Neural cell (in vitro differentiated cells): ENCODE results near the gene ACP2. TPM values are rescaled to one million over a fixed set of nuclear protein-coding genes. Genes with fewer than 3 reads are reported as not detected.
"Not testable (repeated sequence)": the region's sequence is repeated elsewhere in the genome, so short reads cannot be mapped to it uniquely, and the experiment has no call there.

ENCODE experiments used
- H2AFZ ChIP-seq: fragments of 200-600, 300-800 bp; sonication (generic), shearing (Covaris generic); 2 replicates; pipeline ENCODE4 v1.6.0; 2014; ENCODE audit warnings: low read depth, mild to moderate bottlenecking, antibody characterized with exemption, low read length, moderate library complexity
- H3F3A ChIP-seq: fragments of 200-600 bp; shearing (Covaris generic); 2 replicates; pipeline ENCODE4 v1.6.1; 2016; ENCODE audit warnings: mild to moderate bottlenecking, moderate library complexity, mixed read lengths, antibody characterized with exemption, low read length; ENCODE audit not compliant: insufficient read depth, poor library complexity, severe bottlenecking
- H3K27ac ChIP-seq: fragments of 200-600, 300-800 bp; sonication (generic), shearing (Covaris generic); 2 replicates; pipeline ENCODE4 v1.5.1; 2014; ENCODE audit warnings: mild to moderate bottlenecking, low read length, moderate library complexity
- H3K27me3 ChIP-seq: fragments of 300-800, 200-600 bp; sonication (generic), shearing (Covaris generic); 2 replicates; pipeline ENCODE4 v1.6.0; 2014; ENCODE audit warnings: mild to moderate bottlenecking, low read depth, low read length, moderate library complexity; ENCODE audit not compliant: insufficient read depth
- H3K36me3 ChIP-seq: fragments of 300-800, 200-600 bp; sonication (generic), shearing (Covaris generic); 2 replicates; pipeline ENCODE4 v1.5.1; 2014; ENCODE audit warnings: mild to moderate bottlenecking, antibody characterized with exemption, low read length, moderate library complexity; ENCODE audit not compliant: insufficient read depth
- H3K4me2 ChIP-seq: fragments of 300-800, 200-600 bp; sonication (generic), shearing (Covaris generic); 2 replicates; pipeline ENCODE4 v1.6.0; 2014; ENCODE audit warnings: mild to moderate bottlenecking, low read length
- H3K4me3 ChIP-seq: fragments of 300-800, 200-600 bp; sonication (generic), shearing (Covaris generic); 2 replicates; pipeline ENCODE4 v1.5.1; 2014; ENCODE audit warnings: mild to moderate bottlenecking, low read length, moderate library complexity
- H3K79me2 ChIP-seq: fragments of 200-600 bp; shearing (Covaris generic); replicated peaks from 2 replicates; pipeline ENCODE4 v1.6.0; 2014; ENCODE audit warnings: mild to moderate bottlenecking, low read length, moderate library complexity; ENCODE audit not compliant: insufficient read depth
- H3K9ac ChIP-seq: fragments of 300-800, 200-600 bp; sonication (generic), shearing (Covaris generic); 2 replicates; pipeline ENCODE4 v1.6.1; 2016; ENCODE audit warnings: mild to moderate bottlenecking, low read length, mixed read lengths
- H3K9me2 ChIP-seq: fragments of 200-600 bp; shearing (Covaris generic); 2 replicates; pipeline ENCODE4 v1.6.1; 2016; ENCODE audit warnings: mild to moderate bottlenecking, low read length, mixed read lengths; ENCODE audit not compliant: insufficient read depth
- H3K9me3 ChIP-seq: fragments of 200-600, 300-800 bp; sonication (generic), shearing (Covaris generic); 2 replicates; pipeline ENCODE4 v1.6.1; 2016; ENCODE audit warnings: mild to moderate bottlenecking, mixed run types, low read length, moderate library complexity, mixed read lengths
- H4K20me1 ChIP-seq: fragments of 200-600 bp; shearing (Covaris generic); 2 replicates; pipeline ENCODE4 v1.6.1; 2016; ENCODE audit warnings: mild to moderate bottlenecking, mixed run types; ENCODE audit not compliant: insufficient read depth
- EP300 ChIP-seq: fragments of 450-650 bp; conservative IDR thresholded peaks from 2 replicates; pipeline ENCODE4 v1.6.1; 2014; ENCODE audit warnings: antibody characterized with exemption, mild to moderate bottlenecking, moderate library complexity; ENCODE audit not compliant: poor library complexity, severe bottlenecking
- EZH2 ChIP-seq: fragments of 200-600, 300-800 bp; shearing (Covaris generic), sonication (generic); IDR thresholded peaks from 2 replicates; pipeline ENCODE4 v1.6.1; 2014; ENCODE audit warnings: antibody characterized with exemption, low read length, borderline replicate concordance, mild to moderate bottlenecking; ENCODE audit not compliant: insufficient read depth, poor library complexity, severe bottlenecking
- MXI1 ChIP-seq: fragments of 450-650 bp; conservative IDR thresholded peaks from 2 replicates; pipeline ENCODE4 v1.6.1; 2014; ENCODE audit warnings: antibody characterized with exemption, mild to moderate bottlenecking; ENCODE audit not compliant: poor library complexity, severe bottlenecking
- POLR2AphosphoS5 ChIP-seq: IDR thresholded peaks from 2 replicates; pipeline ENCODE4 v1.6.1; 2012
- RAD21 ChIP-seq: fragments of 450-650 bp; conservative IDR thresholded peaks from 2 replicates; pipeline ENCODE4 v1.6.1; 2014; ENCODE audit warnings: antibody characterized with exemption, mild to moderate bottlenecking, moderate library complexity
- REST ChIP-seq: IDR thresholded peaks from 2 replicates; pipeline ENCODE4 v1.6.1; 2012; ENCODE audit warnings: borderline replicate concordance
- SMC3 ChIP-seq: fragments of 450-650 bp; conservative IDR thresholded peaks from 2 replicates; pipeline ENCODE4 v1.6.1; 2014; ENCODE audit warnings: antibody characterized with exemption, mild to moderate bottlenecking, moderate library complexity; ENCODE audit not compliant: poor library complexity
- TAF1 ChIP-seq: IDR thresholded peaks from 2 replicates; pipeline ENCODE4 v1.6.1; 2012; ENCODE audit warnings: low read depth
- polyA plus RNA-seq: library from polyadenylated mRNA; depleted of rRNA; stranded (reverse); fragments of >200 nt; gene quantifications from 2 replicates; pipeline ENCODE4 v1.2.3, GENCODE V29; 2014
- TF ChIP-seq, protein P1 (sequence below): fragments of 450-650 bp; IDR thresholded peaks from 2 replicates; pipeline ENCODE4 v1.5.1; 2014; ENCODE audit warnings: antibody characterized with exemption, mild to moderate bottlenecking, moderate library complexity; ENCODE audit not compliant: poor library complexity, severe bottlenecking

Gene ACP2
- polyA plus RNA-seq, 1 donor from 2014 or later: 48.1 TPM

GRCh38 chr11:47207459-47207858, 41.2 kb downstream of the ACP2 start:
- H4K20me1 ChIP-seq: no peaks in the 10 kb centered on the region
- no peak overlapping the region for H3K4me2 ChIP-seq
- no peak overlapping the region for H3K9ac ChIP-seq
- H3K79me2 ChIP-seq: no peaks in the 10 kb centered on the region
- H3K36me3 ChIP-seq: no peaks in the 10 kb centered on the region
- no peak for TF ChIP-seq RAD21
- no peak for TF ChIP-seq SMC3
- TF ChIP-seq, protein P1, sequence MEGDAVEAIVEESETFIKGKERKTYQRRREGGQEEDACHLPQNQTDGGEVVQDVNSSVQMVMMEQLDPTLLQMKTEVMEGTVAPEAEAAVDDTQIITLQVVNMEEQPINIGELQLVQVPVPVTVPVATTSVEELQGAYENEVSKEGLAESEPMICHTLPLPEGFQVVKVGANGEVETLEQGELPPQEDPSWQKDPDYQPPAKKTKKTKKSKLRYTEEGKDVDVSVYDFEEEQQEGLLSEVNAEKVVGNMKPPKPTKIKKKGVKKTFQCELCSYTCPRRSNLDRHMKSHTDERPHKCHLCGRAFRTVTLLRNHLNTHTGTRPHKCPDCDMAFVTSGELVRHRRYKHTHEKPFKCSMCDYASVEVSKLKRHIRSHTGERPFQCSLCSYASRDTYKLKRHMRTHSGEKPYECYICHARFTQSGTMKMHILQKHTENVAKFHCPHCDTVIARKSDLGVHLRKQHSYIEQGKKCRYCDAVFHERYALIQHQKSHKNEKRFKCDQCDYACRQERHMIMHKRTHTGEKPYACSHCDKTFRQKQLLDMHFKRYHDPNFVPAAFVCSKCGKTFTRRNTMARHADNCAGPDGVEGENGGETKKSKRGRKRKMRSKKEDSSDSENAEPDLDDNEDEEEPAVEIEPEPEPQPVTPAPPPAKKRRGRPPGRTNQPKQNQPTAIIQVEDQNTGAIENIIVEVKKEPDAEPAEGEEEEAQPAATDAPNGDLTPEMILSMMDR: no peak
- no peak for TF ChIP-seq TAF1
- no peak for TF ChIP-seq MXI1
- TF ChIP-seq EZH2: no peak
- TF ChIP-seq REST: no peak
- TF ChIP-seq POLR2AphosphoS5: no peak
- no peak for TF ChIP-seq EP300
- no peaks in the 10 kb centered on the region for H3K9me2 ChIP-seq
- no peak overlapping the region for H2AFZ ChIP-seq
- H3K9me3 ChIP-seq: no peaks in the 10 kb centered on the region
- H3F3A ChIP-seq: no peaks in the 10 kb centered on the region
- H3K27ac ChIP-seq: no peak overlapping the region
- no peaks in the 10 kb centered on the region for H3K27me3 ChIP-seq
- no peak overlapping the region for H3K4me3 ChIP-seq

- H3K9me2 ChIP-seq, H3K4me2 ChIP-seq, H3K9me3 ChIP-seq, H2AFZ ChIP-seq, H3F3A ChIP-seq, H3K27me3 ChIP-seq, H4K20me1 ChIP-seq, H3K79me2 ChIP-seq, H3K36me3 ChIP-seq, H3K4me3 ChIP-seq, H3K9ac ChIP-seq, H3K27ac ChIP-seq: not testable (repeated sequence)
Measured at GRCh38 chr11:47206577-47206976, 42.0 kb downstream of the ACP2 start.

DNA sequence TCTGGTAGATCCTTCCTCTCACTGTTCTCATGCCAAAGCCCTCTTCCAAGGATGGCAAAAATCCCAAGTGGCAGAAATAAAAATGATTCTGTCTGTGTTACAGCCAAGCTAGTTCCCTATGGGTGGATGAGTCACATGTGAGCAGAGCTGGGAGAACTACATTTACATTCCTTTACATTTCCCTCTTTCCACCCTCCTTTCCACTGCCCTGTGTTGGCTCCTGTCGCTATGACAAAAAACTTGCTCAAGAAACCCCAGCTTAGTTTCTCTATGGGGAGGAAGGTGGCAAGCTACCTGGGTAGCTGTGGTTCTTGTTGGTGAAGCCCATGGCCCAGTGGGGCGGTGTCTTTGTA, 44.0 kb downstream of the ACP2 start:
- no peaks in the 10 kb centered on the region for H3K79me2 ChIP-seq
- H3K36me3 ChIP-seq: no peaks in the 10 kb centered on the region
- H3K27ac ChIP-seq: no peak overlapping the region
- no peak overlapping the region for H2AFZ ChIP-seq
- no peak overlapping the region for H3K9ac ChIP-seq
- no peaks in the 10 kb centered on the region for H3K9me2 ChIP-seq
- H3K4me3 ChIP-seq: no peak overlapping the region
- H3F3A ChIP-seq: no peaks in the 10 kb centered on the region
- H3K4me2 ChIP-seq: no peak overlapping the region
- no peaks in the 10 kb centered on the region for H3K9me3 ChIP-seq
- H4K20me1 ChIP-seq: no peaks in the 10 kb centered on the region
- no peak for TF ChIP-seq REST
- TF ChIP-seq, protein P1: no peak
- no peak for TF ChIP-seq MXI1
- no peak for TF ChIP-seq RAD21
- TF ChIP-seq TAF1: no peak
- no peaks in the 10 kb centered on the region for H3K27me3 ChIP-seq
